Astrocyte (in vitro differentiated cells and primary cell): ENCODE measurements around the gene TRIM9.

Source experiments
- EZH2 ChIP-seq: IDR thresholded peaks from 2 replicates; pipeline ENCODE4 v1.6.1; 2012; ENCODE audit warnings: mild to moderate bottlenecking, low read length, inconsistent platforms; ENCODE audit not compliant: insufficient read depth
- TF ChIP-seq, protein P1 (sequence below): IDR thresholded peaks from 2 replicates; pipeline ENCODE4 v1.5.1; 2011; ENCODE audit warnings: low read depth, mild to moderate bottlenecking, inconsistent platforms, low read length, moderate library complexity; ENCODE audit not compliant: insufficient read depth

DNA sequence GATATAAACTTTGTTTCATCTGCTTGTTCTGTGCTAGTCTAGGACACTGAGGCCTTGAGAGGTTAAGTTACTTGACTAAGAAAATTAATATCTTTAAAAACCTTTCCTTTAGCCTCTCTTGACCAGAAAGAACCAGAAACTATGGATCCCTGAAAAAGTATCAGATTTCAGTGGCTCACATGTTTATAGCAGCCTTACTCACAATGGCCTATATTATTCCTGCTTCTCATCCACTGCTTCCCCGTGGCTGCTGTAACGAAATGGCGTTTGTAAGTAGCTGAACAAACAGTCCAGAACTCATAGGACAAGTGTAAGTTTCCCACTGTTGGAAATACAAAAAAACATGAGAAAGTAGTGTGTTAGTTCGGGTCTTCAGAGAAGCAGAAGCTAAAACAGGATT is 147.5 kb downstream of the TRIM9 start:
- TF ChIP-seq, protein P1, sequence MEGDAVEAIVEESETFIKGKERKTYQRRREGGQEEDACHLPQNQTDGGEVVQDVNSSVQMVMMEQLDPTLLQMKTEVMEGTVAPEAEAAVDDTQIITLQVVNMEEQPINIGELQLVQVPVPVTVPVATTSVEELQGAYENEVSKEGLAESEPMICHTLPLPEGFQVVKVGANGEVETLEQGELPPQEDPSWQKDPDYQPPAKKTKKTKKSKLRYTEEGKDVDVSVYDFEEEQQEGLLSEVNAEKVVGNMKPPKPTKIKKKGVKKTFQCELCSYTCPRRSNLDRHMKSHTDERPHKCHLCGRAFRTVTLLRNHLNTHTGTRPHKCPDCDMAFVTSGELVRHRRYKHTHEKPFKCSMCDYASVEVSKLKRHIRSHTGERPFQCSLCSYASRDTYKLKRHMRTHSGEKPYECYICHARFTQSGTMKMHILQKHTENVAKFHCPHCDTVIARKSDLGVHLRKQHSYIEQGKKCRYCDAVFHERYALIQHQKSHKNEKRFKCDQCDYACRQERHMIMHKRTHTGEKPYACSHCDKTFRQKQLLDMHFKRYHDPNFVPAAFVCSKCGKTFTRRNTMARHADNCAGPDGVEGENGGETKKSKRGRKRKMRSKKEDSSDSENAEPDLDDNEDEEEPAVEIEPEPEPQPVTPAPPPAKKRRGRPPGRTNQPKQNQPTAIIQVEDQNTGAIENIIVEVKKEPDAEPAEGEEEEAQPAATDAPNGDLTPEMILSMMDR: no peak
- TF ChIP-seq EZH2: no peak
